ENCODE measurements around the gene TC2N.
"Not testable (repeated sequence)": the region's sequence is repeated elsewhere in the genome, so short reads cannot be mapped to it uniquely, and the experiment has no call there.

TC2N gene

GRCh38 chr14:91753501-91754128, 113.7 kb downstream of the TC2N start:
- no peak for DNase-seq (ENCODE audit: low spot score)

GRCh38 chr14:91752961-91753360, 114.4 kb downstream of the TC2N start:
- no peak for DNase-seq (ENCODE audit: low spot score)

GRCh38 chr14:91751719-91752118, 115.6 kb downstream of the TC2N start:
- no peak for DNase-seq (ENCODE audit: low spot score)

- no peak for DNase-seq (ENCODE audit: low spot score)
Measured at GRCh38 chr14:91750634-91751198, 116.6 kb downstream of the TC2N start.

GRCh38 chr14:91749868-91750267, 117.5 kb downstream of the TC2N start:
- DNase-seq (ENCODE audit: low spot score), result no peak

- DNase-seq (ENCODE audit: low spot score), result no peak
Measured at GRCh38 chr14:91748049-91748448, 119.3 kb downstream of the TC2N start.

GRCh38 chr14:91745344-91745743, 122.0 kb downstream of the TC2N start:
- DNase-seq (ENCODE audit: low spot score), result no peak

- no peak for DNase-seq (ENCODE audit: low spot score)
Measured at GRCh38 chr14:91744068-91744480, 123.3 kb downstream of the TC2N start.

- DNase-seq (ENCODE audit: low spot score), result no peak
Measured at GRCh38 chr14:91743305-91743653, 124.1 kb downstream of the TC2N start.

- DNase-seq (ENCODE audit: low spot score), result no peak
Measured at GRCh38 chr14:91742621-91743304, 124.6 kb downstream of the TC2N start.

GRCh38 chr14:91739867-91740266, 127.5 kb downstream of the TC2N start:
- not testable (repeated sequence) for DNase-seq (ENCODE audit: low spot score)

- no peak for DNase-seq (ENCODE audit: low spot score)
Measured at GRCh38 chr14:91737619-91738018, 129.7 kb downstream of the TC2N start.

- DNase-seq (ENCODE audit: low spot score), result no peak
Measured at GRCh38 chr14:91732859-91733477, 134.4 kb downstream of the TC2N start.

- no peak for DNase-seq (ENCODE audit: low spot score)
Measured at GRCh38 chr14:91732439-91732838, 134.9 kb downstream of the TC2N start.

GRCh38 chr14:91731986-91732385, 135.3 kb downstream of the TC2N start, which contains the start of gene CATSPERB:
Gene CATSPERB (minus strand): TSS chr14:91732086. CDS start chr14:91729479, 2,607 bp downstream.
- no peak for DNase-seq (ENCODE audit: low spot score)

- no peak for DNase-seq (ENCODE audit: low spot score)
Measured at GRCh38 chr14:91731018-91731417, 136.3 kb downstream of the TC2N start.

GRCh38 chr14:91729756-91730155, 137.6 kb downstream of the TC2N start:
- no peak for DNase-seq (ENCODE audit: low spot score)
